IMR-90 (cell line): ENCODE results near the gene LYSMD3. TPM values are rescaled to one million over a fixed set of nuclear protein-coding genes. Genes with fewer than 3 reads are reported as not detected.

Experiments
- ATAC-seq: fragments of 200-7000 bp; cut with Tn5 transposase; 2 replicates; pipeline ENCODE4 v1.9.1; 2020; ENCODE audit warnings: low read depth, mild to moderate bottlenecking, moderate library complexity
- BruUV-seq: library from RNA; stranded (reverse); fragments of 400-500 nt; replicated peaks from 2 replicates; lab custom pipeline; 2021; lab: Mats Ljungman, UMichigan
- CTCF ChIA-PET: fragments of 300-600 bp; formaldehyde crosslinking; extraction: SDS; loops from one replicate; lab custom pipeline; 2021; ENCODE audit warnings: antibody characterized with exemption; lab: Yijun Ruan, JAX
- POLR2A ChIA-PET: fragments of 300-600 bp; sonication (Branson Sonifier 250); formaldehyde crosslinking; loops from one replicate; lab custom pipeline; 2022; ENCODE audit warnings: antibody characterized with exemption; ENCODE audit not compliant: unreplicated experiment; lab: Charles Lee
- DNase-seq: peaks from one replicate; pipeline ENCODE4 v3.0.0; 2013
- H2AFZ ChIP-seq: replicated peaks from 2 replicates; pipeline ENCODE3; 2013; ENCODE audit warnings: low read length, mild to moderate bottlenecking; ENCODE audit not compliant: poor library complexity
- H2AK5ac ChIP-seq: 2 replicates; pipeline ENCODE4 v1.6.1; 2013; ENCODE audit warnings: low read depth, low read length, inconsistent platforms
- H2AK9ac ChIP-seq: replicated peaks from 2 replicates; pipeline ENCODE3; 2013; ENCODE audit warnings: mild to moderate bottlenecking, low read depth, low read length, moderate library complexity; ENCODE audit not compliant: poor library complexity
- H2BK120ac ChIP-seq: 2 replicates; pipeline ENCODE4 v1.6.1; 2013; ENCODE audit warnings: low read depth, low read length, inconsistent platforms
- H2BK15ac ChIP-seq: 3 replicates; pipeline ENCODE4 v1.6.1; 2013; ENCODE audit warnings: low read depth, low read length, inconsistent platforms
- H2BK20ac ChIP-seq: 2 replicates; pipeline ENCODE4 v1.6.1; 2013; ENCODE audit warnings: low read depth, mild to moderate bottlenecking, inconsistent platforms, low read length, moderate library complexity
- H2BK5ac ChIP-seq: 2 replicates; pipeline ENCODE4 v1.6.1; 2013; ENCODE audit warnings: mild to moderate bottlenecking, low read depth, low read length, inconsistent platforms; ENCODE audit not compliant: poor library complexity, severe bottlenecking
- H3K14ac ChIP-seq: replicated peaks from 2 replicates; pipeline ENCODE4 v1.6.1; 2013; ENCODE audit warnings: low read depth, low read length, inconsistent platforms
- H3K18ac ChIP-seq: 2 replicates; pipeline ENCODE4 v1.6.1; 2013; ENCODE audit warnings: low read depth, low read length, control low read depth
- H3K23ac ChIP-seq: 2 replicates; pipeline ENCODE4 v1.6.1; 2013; ENCODE audit warnings: low read depth, low read length, inconsistent platforms
- H3K27ac ChIP-seq: 2 replicates; pipeline ENCODE4 v1.5.1; 2013; ENCODE audit warnings: mild to moderate bottlenecking, control low read depth, low read length; ENCODE audit not compliant: insufficient read depth
- H3K27me3 ChIP-seq: 2 replicates; pipeline ENCODE4 v1.6.1; 2013; ENCODE audit warnings: low read length; ENCODE audit not compliant: control insufficient read depth, insufficient read depth
- H3K36me3 ChIP-seq: 2 replicates; pipeline ENCODE4 v1.6.1; 2013; ENCODE audit warnings: low read length, mixed read lengths; ENCODE audit not compliant: control insufficient read depth, insufficient read depth
- H3K4ac ChIP-seq: 2 replicates; pipeline ENCODE4 v1.6.1; 2013; ENCODE audit warnings: low read depth, low read length, inconsistent platforms
- H3K4me1 ChIP-seq: 2 replicates; pipeline ENCODE4 v1.6.1; 2013; ENCODE audit warnings: low read length, mixed read lengths; ENCODE audit not compliant: control insufficient read depth, insufficient read depth
- H3K4me2 ChIP-seq: 2 replicates; pipeline ENCODE4 v1.6.1; 2013; ENCODE audit warnings: low read depth, mild to moderate bottlenecking, control low read depth, low read length, moderate library complexity
- H3K4me3 ChIP-seq: 2 replicates; pipeline ENCODE4 v1.5.1; 2013; ENCODE audit warnings: low read depth, mild to moderate bottlenecking, control low read depth, low read length, moderate library complexity; ENCODE audit not compliant: insufficient read depth
- H3K56ac ChIP-seq: 2 replicates; pipeline ENCODE4 v1.6.1; 2013; ENCODE audit warnings: low read length, inconsistent platforms; ENCODE audit not compliant: insufficient read depth; ENCODE audit errors: extremely low read depth
- H3K79me1 ChIP-seq, 2 experiments: 2 replicates each; pipeline ENCODE4 v1.6.1; 2013; ENCODE audit warnings: low read length in 2 of 2, inconsistent platforms in 1 of 2, low read depth in 1 of 2
- H3K9ac ChIP-seq: 2 replicates; pipeline ENCODE4 v1.6.1; 2013; ENCODE audit warnings: low read depth, low read length, control low read depth
- H3K9me1 ChIP-seq: 2 replicates; pipeline ENCODE4 v1.6.1; 2013; ENCODE audit warnings: low read length, inconsistent platforms; ENCODE audit not compliant: insufficient read depth
- H3K9me3 ChIP-seq: 2 replicates; pipeline ENCODE4 v1.6.1; 2013; ENCODE audit warnings: low read length; ENCODE audit not compliant: control insufficient read depth, insufficient read depth
- H4K20me1 ChIP-seq: 2 replicates; pipeline ENCODE4 v1.6.1; 2013; ENCODE audit warnings: low read length, inconsistent platforms; ENCODE audit not compliant: insufficient read depth
- H4K5ac ChIP-seq: 2 replicates; pipeline ENCODE4 v1.6.1; 2013; ENCODE audit warnings: mild to moderate bottlenecking, low read depth, low read length, control low read depth
- H4K8ac ChIP-seq, 2 experiments: 2 replicates each; pipeline ENCODE4 v1.6.1; 2013; ENCODE audit warnings: low read depth in 2 of 2, low read length in 2 of 2, control low read depth in 1 of 2, inconsistent platforms in 1 of 2
- H4K91ac ChIP-seq: 2 replicates; pipeline ENCODE4 v1.6.1; 2013; ENCODE audit warnings: low read depth, low read length, inconsistent platforms; ENCODE audit not compliant: insufficient read depth
- BHLHE40 ChIP-seq: fragments of 150-350 bp; IDR thresholded peaks from 2 replicates; pipeline ENCODE4 v1.6.1; 2016; ENCODE audit warnings: mild to moderate bottlenecking, low read depth, low read length
- CEBPB ChIP-seq: IDR thresholded peaks from 2 replicates; pipeline ENCODE4 v1.6.1; 2012; ENCODE audit warnings: low read depth, low read length, improper control_type of control experiment
- CHD1 ChIP-seq: IDR thresholded peaks from 2 replicates; pipeline ENCODE4 v1.6.1; 2012; ENCODE audit warnings: low read depth, low read length, improper control_type of control experiment
- CTCF ChIP-seq: conservative IDR thresholded peaks from 2 replicates; pipeline ENCODE4 v1.5.1; 2012; ENCODE audit warnings: mild to moderate bottlenecking, low read depth, low read length, improper control_type of control experiment
- FOS ChIP-seq: fragments of 150-350 bp; IDR thresholded peaks from 2 replicates; pipeline ENCODE4 v1.6.1; 2016; ENCODE audit warnings: low read depth, low read length
- MAFK ChIP-seq: IDR thresholded peaks from 2 replicates; pipeline ENCODE4 v1.6.1; 2012; ENCODE audit warnings: low read depth, low read length, improper control_type of control experiment
- MAZ ChIP-seq: IDR thresholded peaks from 2 replicates; pipeline ENCODE4 v1.6.1; 2012; ENCODE audit warnings: low read depth, mild to moderate bottlenecking, low read length, improper control_type of control experiment, moderate library complexity, borderline replicate concordance
- MXI1 ChIP-seq: IDR thresholded peaks from 2 replicates; pipeline ENCODE4 v1.6.1; 2012; ENCODE audit warnings: low read depth, mild to moderate bottlenecking, low read length, moderate library complexity, borderline replicate concordance
- NFE2L2 ChIP-seq: fragments of 150-350 bp; IDR thresholded peaks from 2 replicates; pipeline ENCODE4 v1.6.1; 2016; ENCODE audit warnings: low read depth, mild to moderate bottlenecking, low read length
- POLR2A ChIP-seq: IDR thresholded peaks from 2 replicates; pipeline ENCODE4 v1.6.1; 2012; ENCODE audit warnings: mild to moderate bottlenecking, low read depth, low read length
- RAD21 ChIP-seq: IDR thresholded peaks from 2 replicates; pipeline ENCODE4 v1.6.1; 2012; ENCODE audit warnings: low read length, improper control_type of control experiment
- RCOR1 ChIP-seq: IDR thresholded peaks from 2 replicates; pipeline ENCODE4 v1.6.1; 2012; ENCODE audit warnings: mild to moderate bottlenecking, low read length, improper control_type of control experiment; ENCODE audit not compliant: insufficient replicate concordance
- RFX5 ChIP-seq: IDR thresholded peaks from 2 replicates; pipeline ENCODE4 v1.8.0; 2012; ENCODE audit warnings: low read depth, mild to moderate bottlenecking, low read length, moderate library complexity
- SMC3 ChIP-seq: fragments of 150-350 bp; IDR thresholded peaks from 2 replicates; pipeline ENCODE4 v1.6.1; 2016; ENCODE audit warnings: low read depth, mild to moderate bottlenecking, antibody characterized with exemption, low read length, moderate library complexity
- WGBS, 2 experiments: methylation state at CpG; one replicate each; pipeline versions ENCODE4 v1.1.5 to v1.1.7; 2013; ENCODE audit warnings: missing lambda C conversion rate in 2 of 2; ENCODE audit not compliant: insufficient read length in 1 of 2; ENCODE audit errors: extremely low coverage in 2 of 2; 5-methylcytosine and 5-hydroxymethylcytosine counted together
- dilution Hi-C: fragments of 300-500 bp; cut with HindIII; formaldehyde crosslinking; loops from one replicate; pipeline ENCODE4 v1.14.3; 2018; ENCODE audit warnings: low sequenced_read_pairs; ENCODE audit not compliant: unreplicated experiment
- in situ Hi-C: fragments of 300-500 bp; cut with MboI; formaldehyde crosslinking; loops from 3 replicates; pipeline ENCODE4 v1.14.3; 2019; ENCODE audit warnings: low sequenced_read_pairs, inconsistent platforms, mixed read lengths
- intact Hi-C: fragments of 100-400 bp; cut with micrococcal nuclease; formaldehyde crosslinking; loops from 2 replicates; pipeline ENCODE4 v1.10.0; 2022
- polyA plus RNA-seq, 3 experiments: library from polyadenylated mRNA; depleted of rRNA; stranded (reverse); fragments of >200 nt; gene quantifications; 2 replicates each; pipeline ENCODE4 v1.2.3, GENCODE V29; 2012; ENCODE audit warnings: low replicate concordance in 1 of 3
- total RNA-seq: library from RNA; depleted of rRNA; stranded (reverse); fragments of >200 nt; gene quantifications from 2 replicates; pipeline ENCODE4 v1.2.3, GENCODE V29; 2012
- TF ChIP-seq, protein P1 (sequence below): fragments of 150-350 bp; IDR thresholded peaks from 2 replicates; pipeline ENCODE4 v1.6.1; 2017; ENCODE audit warnings: mild to moderate bottlenecking, antibody characterized with exemption, low read length, low read depth
- TF ChIP-seq, protein P2 (sequence below): fragments of 150-350 bp; IDR thresholded peaks from 2 replicates; pipeline ENCODE4 v1.6.1; 2016; ENCODE audit warnings: low read depth, mild to moderate bottlenecking, low read length, moderate library complexity, borderline replicate concordance

LYSMD3 gene
- total and polyA plus RNA-seq, 2 of the 4 experiments (the other 2 are of a cell fraction) = 10.2 to 21.1 TPM

DNA sequence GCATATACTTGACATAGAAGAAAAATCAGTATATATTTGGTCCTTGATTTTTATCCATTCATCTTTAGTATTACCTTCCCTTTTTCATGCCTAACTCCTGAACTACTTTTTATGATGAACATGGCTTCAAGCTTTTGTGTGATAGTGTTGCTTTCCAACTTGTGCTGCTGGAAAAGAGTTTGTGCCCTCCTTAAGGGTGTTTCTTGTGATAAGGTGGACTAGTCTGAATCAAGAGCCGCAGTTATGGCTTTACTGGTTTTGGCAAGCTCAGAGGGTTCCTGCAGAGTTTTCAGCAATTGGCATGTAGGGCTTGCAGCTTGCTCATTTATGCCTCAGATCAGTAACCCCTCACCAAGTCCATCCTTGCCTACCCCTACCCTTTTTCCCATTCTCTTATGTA lies 34.2 kb downstream of the LYSMD3 start:
- dilution Hi-C loops = no loop called here
- H3K4me1 ChIP-seq = no peaks in the 10 kb centered on the region

More for the DNA sequence above, 34.2 kb downstream of the LYSMD3 start:
- no peak overlapping the region for H3K9ac ChIP-seq
- no peaks in the 10 kb centered on the region for H3K27me3 ChIP-seq
- H4K20me1 ChIP-seq = no peaks in the 10 kb centered on the region
- TF ChIP-seq, protein P1, sequence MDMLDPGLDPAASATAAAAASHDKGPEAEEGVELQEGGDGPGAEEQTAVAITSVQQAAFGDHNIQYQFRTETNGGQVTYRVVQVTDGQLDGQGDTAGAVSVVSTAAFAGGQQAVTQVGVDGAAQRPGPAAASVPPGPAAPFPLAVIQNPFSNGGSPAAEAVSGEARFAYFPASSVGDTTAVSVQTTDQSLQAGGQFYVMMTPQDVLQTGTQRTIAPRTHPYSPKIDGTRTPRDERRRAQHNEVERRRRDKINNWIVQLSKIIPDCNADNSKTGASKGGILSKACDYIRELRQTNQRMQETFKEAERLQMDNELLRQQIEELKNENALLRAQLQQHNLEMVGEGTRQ = no peak
- no peak for TF ChIP-seq RFX5
- TF ChIP-seq POLR2A = no peak
- no peak for TF ChIP-seq MXI1
- TF ChIP-seq CEBPB = no peak
- no peak for TF ChIP-seq SMC3
- TF ChIP-seq, protein P2, sequence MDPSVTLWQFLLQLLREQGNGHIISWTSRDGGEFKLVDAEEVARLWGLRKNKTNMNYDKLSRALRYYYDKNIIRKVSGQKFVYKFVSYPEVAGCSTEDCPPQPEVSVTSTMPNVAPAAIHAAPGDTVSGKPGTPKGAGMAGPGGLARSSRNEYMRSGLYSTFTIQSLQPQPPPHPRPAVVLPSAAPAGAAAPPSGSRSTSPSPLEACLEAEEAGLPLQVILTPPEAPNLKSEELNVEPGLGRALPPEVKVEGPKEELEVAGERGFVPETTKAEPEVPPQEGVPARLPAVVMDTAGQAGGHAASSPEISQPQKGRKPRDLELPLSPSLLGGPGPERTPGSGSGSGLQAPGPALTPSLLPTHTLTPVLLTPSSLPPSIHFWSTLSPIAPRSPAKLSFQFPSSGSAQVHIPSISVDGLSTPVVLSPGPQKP = no peak
- no peak for TF ChIP-seq CTCF
- no peak for TF ChIP-seq MAZ
- no peak for TF ChIP-seq FOS
- TF ChIP-seq BHLHE40 = no peak
- no peak for TF ChIP-seq CHD1
- TF ChIP-seq RCOR1 = no peak
- no peak for TF ChIP-seq RAD21
- TF ChIP-seq NFE2L2 = no peak
- no peak for TF ChIP-seq MAFK
- no peak overlapping the region for H3K23ac ChIP-seq
- H4K91ac ChIP-seq = no peak overlapping the region
- intact Hi-C loops = no loop called here
- CTCF ChIA-PET = no interaction called here
- no peaks in the 10 kb centered on the region for H3K9me3 ChIP-seq
- no peak overlapping the region for H2BK5ac ChIP-seq
- H2AK9ac ChIP-seq = no peak overlapping the region
- no peak overlapping the region for H4K5ac ChIP-seq
- no peak overlapping the region for H3K4ac ChIP-seq
- H2BK15ac ChIP-seq = no peak overlapping the region
- H3K14ac ChIP-seq = no peak overlapping the region
- no peak overlapping the region for H2AK5ac ChIP-seq
- no peak overlapping the region for H2AFZ ChIP-seq
- ATAC-seq (no peak), DNase-seq (no peak)
- H3K27ac ChIP-seq = no peak overlapping the region
- H3K79me1 ChIP-seq = no peaks in the 10 kb centered on the region
- no peak overlapping the region for H2BK20ac ChIP-seq
- no TSS peak for BruUV-seq
- no peak overlapping the region for H3K56ac ChIP-seq
- WGBS, 2 experiments = no CpG with 5 or more reads among the region's 1 CpG
- no peak overlapping the region for H3K4me2 ChIP-seq
- no peak overlapping the region for H3K4me3 ChIP-seq
- H3K18ac ChIP-seq = no peak overlapping the region
- no peaks in the 10 kb centered on the region for H3K36me3 ChIP-seq
- in situ Hi-C loops = no loop called here
- no peak overlapping the region for H2BK120ac ChIP-seq
- POLR2A ChIA-PET = no interaction called here
- H3K9me1 ChIP-seq = no peaks in the 10 kb centered on the region
- H4K8ac ChIP-seq = no peak overlapping the region
